ENCODE measurements around the gene FERD3L.

- TF ChIP-seq, protein P1, sequence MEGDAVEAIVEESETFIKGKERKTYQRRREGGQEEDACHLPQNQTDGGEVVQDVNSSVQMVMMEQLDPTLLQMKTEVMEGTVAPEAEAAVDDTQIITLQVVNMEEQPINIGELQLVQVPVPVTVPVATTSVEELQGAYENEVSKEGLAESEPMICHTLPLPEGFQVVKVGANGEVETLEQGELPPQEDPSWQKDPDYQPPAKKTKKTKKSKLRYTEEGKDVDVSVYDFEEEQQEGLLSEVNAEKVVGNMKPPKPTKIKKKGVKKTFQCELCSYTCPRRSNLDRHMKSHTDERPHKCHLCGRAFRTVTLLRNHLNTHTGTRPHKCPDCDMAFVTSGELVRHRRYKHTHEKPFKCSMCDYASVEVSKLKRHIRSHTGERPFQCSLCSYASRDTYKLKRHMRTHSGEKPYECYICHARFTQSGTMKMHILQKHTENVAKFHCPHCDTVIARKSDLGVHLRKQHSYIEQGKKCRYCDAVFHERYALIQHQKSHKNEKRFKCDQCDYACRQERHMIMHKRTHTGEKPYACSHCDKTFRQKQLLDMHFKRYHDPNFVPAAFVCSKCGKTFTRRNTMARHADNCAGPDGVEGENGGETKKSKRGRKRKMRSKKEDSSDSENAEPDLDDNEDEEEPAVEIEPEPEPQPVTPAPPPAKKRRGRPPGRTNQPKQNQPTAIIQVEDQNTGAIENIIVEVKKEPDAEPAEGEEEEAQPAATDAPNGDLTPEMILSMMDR (IDR thresholded peaks at IDR 0.05; ENCODE audit: low read depth, low read length, missing input control) = no peak
- TF ChIP-seq JUND (IDR thresholded peaks at IDR 0.05) (no peak), SP1 (IDR thresholded peaks at IDR 0.05) (no peak), GABPA (IDR thresholded peaks at IDR 0.05 in 1 of 2, conservative IDR thresholded peaks at IDR 0.05 in 1 of 2) (no peak)
Observed at GRCh38 chr7:19113855-19114550, 31.2 kb downstream of the FERD3L start.
